Spleen (tissue), 11 donors: ENCODE data around the gene HMHB1. TPM values are rescaled to one million over a fixed set of nuclear protein-coding genes. Genes with fewer than 3 reads are reported as not detected.

Experiments used
- DNase-seq: peaks from one replicate; pipeline ENCODE4 v3.0.0-alpha.2; 2020
- H3K27ac ChIP-seq, 8 donors: fragments of 200-600 bp; sonication (generic) in 7 of 8; 1 replicate in 4 of 8; 2 replicates in 4 of 8; pipeline versions ENCODE4 v1.5.0 to v1.8.0; 2016 to 2021; ENCODE audit warnings: inconsistent platforms in 4 of 8, mild to moderate bottlenecking in 4 of 8, moderate library complexity in 1 of 8
- H3K27me3 ChIP-seq, 7 donors: fragments of 200-600 bp; sonication (generic) in 6 of 7; replicated peaks in 1 of 7; 1 replicate in 4 of 7; 2 replicates in 3 of 7; pipeline versions ENCODE4 v1.5.0 to v1.8.0; 2016 to 2021; ENCODE audit warnings: inconsistent platforms in 3 of 7, mild to moderate bottlenecking in 1 of 7
- H3K36me3 ChIP-seq, 6 donors: fragments of 200-600 bp; sonication (generic) in 5 of 6; 1 replicate in 4 of 6; 2 replicates in 2 of 6; pipeline versions ENCODE4 v1.5.0 to v1.8.0; 2016 to 2021; ENCODE audit warnings: inconsistent platforms in 2 of 6
- H3K4me1 ChIP-seq, 6 donors: fragments of 200-600 bp; sonication (generic) in 5 of 6; 1 replicate in 3 of 6; 2 replicates in 3 of 6; pipeline versions ENCODE4 v1.5.0 to v1.8.0; 2016 to 2021; ENCODE audit warnings: inconsistent platforms in 3 of 6
- H3K4me3 ChIP-seq, 8 donors: fragments of 200-600 bp; sonication (generic) in 7 of 8; 1 replicate in 4 of 8; 2 replicates in 4 of 8; pipeline versions ENCODE4 v1.5.0 to v1.8.0; 2016 to 2021; ENCODE audit warnings: inconsistent platforms in 4 of 8, mild to moderate bottlenecking in 4 of 8, moderate library complexity in 2 of 8
- H3K9me3 ChIP-seq, 8 donors: fragments of 200-600 bp; sonication (generic) in 7 of 8; 1 replicate in 4 of 8; 2 replicates in 4 of 8; pipeline versions ENCODE4 v1.5.0 to v1.8.0; 2016 to 2021; ENCODE audit warnings: inconsistent platforms in 4 of 8
- POLR2A ChIP-seq, 3 donors: fragments of 450-650 bp; IDR thresholded peaks; one replicate each; pipeline ENCODE4 v1.5.1; 2017; ENCODE audit warnings: antibody characterized with exemption in 3 of 3, mild to moderate bottlenecking in 1 of 3
- POLR2AphosphoS5 ChIP-seq, 3 donors: sonication (generic); formaldehyde crosslinking; IDR thresholded peaks; one replicate each; pipeline ENCODE4 v1.5.1; 2017; ENCODE audit warnings: antibody characterized with exemption in 3 of 3
- WGBS, 5 donors: extraction: QIAGEN DNeasy Blood & Tissue Kit in 3 of 5; methylation state at CpG; one replicate each; pipeline versions ENCODE4 v1.1.5 to v1.1.7; 2013 to 2018; 5-methylcytosine and 5-hydroxymethylcytosine counted together
- intact Hi-C: fragments of 100-400 bp; cut with DNase I; formaldehyde crosslinking; loops from one replicate; pipeline ENCODE4 v1.15.0; 2023; ENCODE audit warnings: low total_unique reads
- polyA plus RNA-seq, 3 donors: library from polyadenylated mRNA; stranded (reverse); fragments of 200-250 nt; gene quantifications; one replicate each; pipeline ENCODE4 v1.2.1, GENCODE V29; 2013
- total RNA-seq, 7 donors: library from RNA; depleted of rRNA in 3 of 7; stranded (reverse); fragments of >200 nt in 3 of 7; fragmentation: NEBNext Ultra II Directional in 4 of 7; extraction: Animal tissue kit (Norgen Biotek cat#: 25700) in 4 of 7; gene quantifications; one replicate each; pipeline versions ENCODE4 v1.1.0 to v1.2.1, GENCODE V29; 2016 to 2021
- TF ChIP-seq, protein P1 (sequence below), 11 experiments: fragments of 200-600 bp in 7 of 11; fragments of 450-650 bp in 4 of 11; sonication (generic) in 4 of 11; IDR thresholded peaks in 8 of 11; conservative IDR thresholded peaks in 3 of 11; 1 replicate in 7 of 11; 2 replicates in 4 of 11; pipeline versions ENCODE4 v1.4.0 to v1.8.0; 2016 to 2021; ENCODE audit warnings: antibody characterized with exemption in 11 of 11, inconsistent platforms in 4 of 11, mild to moderate bottlenecking in 1 of 11
- donor health status: healthy with polysubstance abuse.
- donor health status: DM: no; HTN: no; CAD: no; lungs with moderate emphysema.
- donor health status: DM: no; HTN: no; CAD: no.
- donor health status: Bipolar disorder and iron deficiency.
- donor health status: healthy.
- donor health status: DM: no; HTN: no; CAD: no.
- donor health status: DM: yes; HTN: yes; CAD: no.

HMHB1 gene
- total and polyA plus RNA-seq, 10 donors, result 0.94 TPM; not detected in 9

DNA sequence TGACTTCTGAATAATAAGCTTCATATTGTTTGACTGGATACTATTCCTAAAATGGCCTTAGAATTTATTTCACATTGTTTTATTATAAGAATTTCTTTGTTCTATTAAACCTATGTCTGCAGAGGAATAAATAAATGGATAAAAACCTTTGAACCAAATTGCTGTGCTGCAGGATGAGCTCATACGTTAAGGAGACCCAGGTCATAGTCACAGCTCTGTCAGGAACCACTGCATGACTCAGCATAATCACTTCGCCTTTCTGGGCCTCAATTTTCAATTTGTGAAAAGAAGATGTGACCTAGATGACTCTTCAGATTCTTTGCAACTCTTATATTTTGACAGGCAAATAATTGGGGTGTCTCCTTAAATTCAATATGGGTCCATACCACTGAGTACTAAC, 36.7 kb upstream of the HMHB1 start:
- TF ChIP-seq POLR2AphosphoS5 (IDR thresholded peaks at IDR 0.05) (no peak), POLR2A (IDR thresholded peaks at IDR 0.05) (no peak)
- TF ChIP-seq, protein P1, sequence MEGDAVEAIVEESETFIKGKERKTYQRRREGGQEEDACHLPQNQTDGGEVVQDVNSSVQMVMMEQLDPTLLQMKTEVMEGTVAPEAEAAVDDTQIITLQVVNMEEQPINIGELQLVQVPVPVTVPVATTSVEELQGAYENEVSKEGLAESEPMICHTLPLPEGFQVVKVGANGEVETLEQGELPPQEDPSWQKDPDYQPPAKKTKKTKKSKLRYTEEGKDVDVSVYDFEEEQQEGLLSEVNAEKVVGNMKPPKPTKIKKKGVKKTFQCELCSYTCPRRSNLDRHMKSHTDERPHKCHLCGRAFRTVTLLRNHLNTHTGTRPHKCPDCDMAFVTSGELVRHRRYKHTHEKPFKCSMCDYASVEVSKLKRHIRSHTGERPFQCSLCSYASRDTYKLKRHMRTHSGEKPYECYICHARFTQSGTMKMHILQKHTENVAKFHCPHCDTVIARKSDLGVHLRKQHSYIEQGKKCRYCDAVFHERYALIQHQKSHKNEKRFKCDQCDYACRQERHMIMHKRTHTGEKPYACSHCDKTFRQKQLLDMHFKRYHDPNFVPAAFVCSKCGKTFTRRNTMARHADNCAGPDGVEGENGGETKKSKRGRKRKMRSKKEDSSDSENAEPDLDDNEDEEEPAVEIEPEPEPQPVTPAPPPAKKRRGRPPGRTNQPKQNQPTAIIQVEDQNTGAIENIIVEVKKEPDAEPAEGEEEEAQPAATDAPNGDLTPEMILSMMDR (IDR thresholded peaks at IDR 0.05 in 8 of 11, conservative IDR thresholded peaks at IDR 0.05 in 3 of 11), result no peak
- Histone ChIP-seq H3K27ac (no peak overlapping the region), H3K36me3 (no peaks in the 10 kb centered on the region), H3K4me3 (no peak overlapping the region), H3K4me1 (no peaks in the 10 kb centered on the region), H3K27me3 (no peaks in the 10 kb centered on the region), H3K9me3 (peaks cover 0 to 3% (median 0%) of the 10 kb centered on the region in 8 donors)
- intact Hi-C loops, result no loop called here
- DNase-seq, result no peak
- 29 to 74% (median 60%) methylated on average over 2 of the region's 2 CpGs for WGBS, 5 donors

GRCh38 chr5:143776951-143777350, 35.0 kb upstream of the HMHB1 start:
- H3K9me3 ChIP-seq, result peaks cover 0 to 3% (median 0%) of the 10 kb centered on the region in 8 donors
- WGBS, 5 donors, result 83 to 91% (median 90%) methylated on average over 4 of the region's 4 CpGs
- H3K4me1 ChIP-seq, result no peaks in the 10 kb centered on the region
- H3K4me3 ChIP-seq, result no peak overlapping the region
- no peaks in the 10 kb centered on the region for H3K36me3 ChIP-seq
- H3K27me3 ChIP-seq, result no peaks in the 10 kb centered on the region
- no peak overlapping the region for H3K27ac ChIP-seq
- TF ChIP-seq POLR2AphosphoS5 (IDR thresholded peaks at IDR 0.05), result no peak
- no peak for TF ChIP-seq POLR2A (IDR thresholded peaks at IDR 0.05)
- TF ChIP-seq, protein P1 (IDR thresholded peaks at IDR 0.05 in 8 of 11, conservative IDR thresholded peaks at IDR 0.05 in 3 of 11), result no peak
- DNase-seq, result no peak
- intact Hi-C loops, result no loop called here

GRCh38 chr5:143779506-143779905, 32.5 kb upstream of the HMHB1 start:
- Histone ChIP-seq H3K36me3 (no peaks in the 10 kb centered on the region), H3K27ac (no peak overlapping the region), H3K9me3 (peaks cover 0 to 3% (median 0%) of the 10 kb centered on the region in 8 donors), H3K4me3 (no peak overlapping the region), H3K27me3 (no peaks in the 10 kb centered on the region), H3K4me1 (no peaks in the 10 kb centered on the region)
- 93 to 100% (median 97%) methylated on average over 2 of the region's 2 CpGs for WGBS, 5 donors
- DNase-seq, result no peak
- TF ChIP-seq, protein P1 (IDR thresholded peaks at IDR 0.05 in 8 of 11, conservative IDR thresholded peaks at IDR 0.05 in 3 of 11), result no peak
- TF ChIP-seq POLR2AphosphoS5 (IDR thresholded peaks at IDR 0.05), result no peak
- no peak for TF ChIP-seq POLR2A (IDR thresholded peaks at IDR 0.05)
- intact Hi-C loops, result no loop called here

DNA sequence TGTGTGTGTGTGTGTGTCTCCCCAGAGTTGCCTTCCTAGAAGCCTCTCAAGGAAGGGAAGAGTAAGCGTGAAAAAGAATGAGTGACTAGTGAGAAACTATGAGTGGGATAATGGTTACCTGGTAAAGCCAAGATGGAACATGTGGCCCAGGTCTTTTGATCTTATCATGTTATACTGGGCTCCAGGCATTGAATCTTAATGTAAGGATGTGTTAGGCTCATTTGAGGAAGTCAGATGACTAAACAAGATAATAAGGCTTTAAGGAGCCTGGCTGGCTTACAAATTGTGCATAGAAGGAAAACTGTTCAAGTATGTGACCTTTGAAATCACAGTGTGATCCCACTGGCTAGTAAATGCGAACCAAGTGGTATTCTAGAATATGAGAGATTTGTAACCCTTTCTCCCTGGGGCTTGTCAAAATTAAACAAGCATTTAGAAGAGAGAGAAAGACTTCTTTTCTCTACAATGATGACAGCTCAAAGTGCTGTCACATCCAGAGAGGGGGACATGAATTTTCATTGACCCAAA, 29.9 kb upstream of the HMHB1 start:
- TF ChIP-seq, protein P1 (IDR thresholded peaks at IDR 0.05 in 8 of 11, conservative IDR thresholded peaks at IDR 0.05 in 3 of 11), result no peak
- TF ChIP-seq POLR2A (IDR thresholded peaks at IDR 0.05) (no peak), POLR2AphosphoS5 (IDR thresholded peaks at IDR 0.05) (no peak)
- Histone ChIP-seq H3K4me3 (no peak overlapping the region), H3K4me1 (no peaks in the 10 kb centered on the region), H3K9me3 (peaks cover 0 to 4% (median 0%) of the 10 kb centered on the region in 8 donors), H3K27ac (no peak overlapping the region), H3K27me3 (no peaks in the 10 kb centered on the region), H3K36me3 (no peaks in the 10 kb centered on the region)
- intact Hi-C loops, result no loop called here
- DNase-seq, result no peak
- 54 to 76% (median 64%) methylated on average over 2 of the region's 2 CpGs for WGBS, 5 donors
